KOPT-K1 (cell line): Measurements from ENCODE around the gene RPA3.
"Not testable (repeated sequence)": the region's sequence is repeated elsewhere in the genome, so short reads cannot be mapped to it uniquely, and the experiment has no call there.

Experiments
- H3K27ac ChIP-seq: fragments of 200-600 bp; sonication (generic); 2 replicates; pipeline ENCODE4 v1.5.1; 2016; ENCODE audit warnings: antibody characterized with exemption, mild to moderate bottlenecking, low read depth, low read length; ENCODE audit not compliant: poor library complexity, severe bottlenecking
- H3K36me3 ChIP-seq: fragments of 200-600 bp; sonication (generic); 2 replicates; pipeline ENCODE4 v1.5.1; 2017; ENCODE audit warnings: antibody characterized with exemption, mild to moderate bottlenecking, low read length, moderate library complexity; ENCODE audit not compliant: insufficient read depth
- H3K9me3 ChIP-seq: fragments of 200-600 bp; sonication (generic); 2 replicates; pipeline ENCODE4 v1.5.1; 2017; ENCODE audit warnings: antibody characterized with exemption, low read length, mild to moderate bottlenecking; ENCODE audit not compliant: insufficient read depth, poor library complexity, severe bottlenecking

Gene RPA3

GRCh38 chr7:7664291-7664690 is 54.1 kb downstream of the RPA3 start:
- Histone ChIP-seq H3K36me3 (no peaks in the 10 kb centered on the region), H3K27ac (no peak overlapping the region), H3K9me3 (peaks cover 12% of the 10 kb centered on the region)

- no peaks in the 10 kb centered on the region for H3K36me3 ChIP-seq
- peaks cover 17% of the 10 kb centered on the region for H3K9me3 ChIP-seq
- H3K27ac ChIP-seq: no peak overlapping the region
These were observed 55.9 kb downstream of the RPA3 start for GRCh38 chr7:7662527-7662926.

GRCh38 chr7:7656459-7656858 is 61.9 kb downstream of the RPA3 start:
- H3K27ac ChIP-seq, H3K36me3 ChIP-seq: not testable (repeated sequence)
- H3K9me3 ChIP-seq: peaks cover 28% of the 10 kb centered on the region

- no peaks in the 10 kb centered on the region for H3K36me3 ChIP-seq
- no peak overlapping the region for H3K27ac ChIP-seq
- H3K9me3 ChIP-seq: peaks cover 23% of the 10 kb centered on the region
These were observed 63.3 kb downstream of the RPA3 start for GRCh38 chr7:7654964-7655715.

- Histone ChIP-seq H3K9me3 (peaks cover 18% of the 10 kb centered on the region), H3K36me3 (no peaks in the 10 kb centered on the region), H3K27ac (no peak overlapping the region)
These were observed 64.7 kb downstream of the RPA3 start for GRCh38 chr7:7653593-7654187.

- Histone ChIP-seq H3K9me3 (peaks cover 14% of the 10 kb centered on the region), H3K27ac (no peak overlapping the region), H3K36me3 (no peaks in the 10 kb centered on the region)
These were observed 65.4 kb downstream of the RPA3 start for GRCh38 chr7:7652798-7653540.

GRCh38 chr7:7651479-7651878 is 66.9 kb downstream of the RPA3 start:
- Histone ChIP-seq H3K36me3 (no peaks in the 10 kb centered on the region), H3K27ac (no peak overlapping the region), H3K9me3 (no peaks in the 10 kb centered on the region)

- H3K27ac ChIP-seq: no peak overlapping the region
- H3K9me3 ChIP-seq: no peaks in the 10 kb centered on the region
- no peaks in the 10 kb centered on the region for H3K36me3 ChIP-seq
These were observed 67.7 kb downstream of the RPA3 start for GRCh38 chr7:7650682-7651206.

- no peaks in the 10 kb centered on the region for H3K9me3 ChIP-seq
These were observed 70.8 kb downstream of the RPA3 start for GRCh38 chr7:7647495-7648036.

GRCh38 chr7:7642081-7642480 is 76.3 kb downstream of the RPA3 start:
- Histone ChIP-seq H3K36me3 (peaks cover 7% of the 10 kb centered on the region), H3K9me3 (no peaks in the 10 kb centered on the region), H3K27ac (no peak overlapping the region)

More at GRCh38 chr7:7647495-7648036, 70.8 kb downstream of the RPA3 start:
- no peaks in the 10 kb centered on the region for H3K36me3 ChIP-seq
- H3K27ac ChIP-seq: no peak overlapping the region

GRCh38 chr7:7641129-7641663 is 77.2 kb downstream of the RPA3 start:
- H3K9me3 ChIP-seq: no peaks in the 10 kb centered on the region
- peak overlapping the region; percentile 77 for H3K27ac ChIP-seq
- peaks cover 16% of the 10 kb centered on the region for H3K36me3 ChIP-seq

- Histone ChIP-seq H3K27ac (peak within 1 kb of the TSS; percentile 77), H3K36me3 (peaks cover 23% of the 10 kb centered on the region)
These were observed 77.9 kb downstream of the RPA3 start, which contains the start of gene UMAD1 for GRCh38 chr7:7640221-7641128. Gene UMAD1 (plus strand): TSS chr7:7640752. CDS start chr7:7673372, 32,620 bp downstream.

GRCh38 chr7:7639847-7640220 is 78.6 kb downstream of the RPA3 start:
- H3K27ac ChIP-seq: peak overlapping the region; percentile 77
- peaks cover 24% of the 10 kb centered on the region for H3K36me3 ChIP-seq
- H3K9me3 ChIP-seq: no peaks in the 10 kb centered on the region

More at GRCh38 chr7:7640221-7641128, 77.9 kb downstream of the RPA3 start, which contains the start of gene UMAD1:
- H3K9me3 ChIP-seq: no peaks in the 10 kb centered on the region

- no peaks in the 10 kb centered on the region for H3K9me3 ChIP-seq
- H3K27ac ChIP-seq: peak overlapping the region; percentile 77
- peaks cover 24% of the 10 kb centered on the region for H3K36me3 ChIP-seq
These were observed 79.0 kb downstream of the RPA3 start for GRCh38 chr7:7639421-7639820.
